ENCODE measurements around the gene IMMP1L.
A peak's percentile ranks its signal among the peaks of the same experiment; 100 is the strongest.
"Not testable (repeated sequence)": the region's sequence is repeated elsewhere in the genome, so short reads cannot be mapped to it uniquely, and the experiment has no call there.

Gene IMMP1L

DNA sequence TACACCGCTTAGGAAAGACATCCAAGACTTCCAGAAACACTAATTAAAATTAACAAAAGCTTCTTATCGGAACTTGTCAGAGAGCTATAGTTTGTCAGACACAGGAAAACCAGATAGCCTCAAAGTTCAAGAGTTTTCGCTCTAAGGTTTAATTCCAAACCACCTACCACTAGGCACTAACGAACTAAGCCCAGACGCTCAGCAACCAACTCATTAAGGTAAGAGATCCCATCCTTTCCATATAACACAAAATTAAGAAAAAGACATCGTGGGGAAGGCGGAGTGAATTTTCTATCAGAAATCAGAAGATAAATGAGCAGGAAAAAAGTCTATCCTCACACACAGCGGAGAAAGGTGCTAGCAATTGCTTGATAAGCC is 382 bp downstream of the IMMP1L start:
- peaks cover 70% of the 10 kb centered on the region for H3K79me2 ChIP-seq (ENCODE audit: low read length)

DNA sequence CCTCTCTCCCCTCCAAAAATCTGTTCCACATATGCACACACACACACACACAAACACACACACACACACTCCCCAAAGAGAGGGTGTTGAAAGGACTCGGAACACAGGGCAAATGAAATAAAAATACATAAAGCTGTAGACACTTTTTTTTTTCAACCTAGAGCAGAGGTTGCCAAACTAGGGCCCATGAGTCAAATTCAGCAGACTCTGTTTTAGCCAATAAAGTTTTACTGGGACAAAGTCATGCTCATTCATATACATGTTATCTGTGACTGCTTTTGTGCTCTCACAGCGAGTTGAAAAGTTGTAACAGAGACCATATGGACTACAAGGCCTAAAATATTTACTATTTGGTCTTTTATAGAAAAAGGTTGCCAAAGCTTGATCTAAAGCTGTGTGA is 8.9 kb downstream of the IMMP1L start:
- Histone ChIP-seq H4K20me1 (ENCODE audit: insufficient read depth, low read length) (no peaks in the 10 kb centered on the region), H3K27ac (ENCODE audit: low read length) (no peak overlapping the region), H2AFZ (ENCODE audit: low read length) (no peak overlapping the region), H3K27me3 (replicated peaks; ENCODE audit: insufficient read depth, low read length) (no peaks in the 10 kb centered on the region), H3F3A (ENCODE audit: insufficient read depth, low read length) (no peaks in the 10 kb centered on the region), H3K79me2 (ENCODE audit: low read length) (peaks cover 70% of the 10 kb centered on the region), H3K9me3 (replicated peaks; ENCODE audit: insufficient read depth, low read length) (no peaks in the 10 kb centered on the region), H3K4me1 (ENCODE audit: low read length) (no peaks in the 10 kb centered on the region), H3K4me3 (ENCODE audit: low read length) (no peak overlapping the region), H3K4me2 (ENCODE audit: low read depth, low read length) (no peak overlapping the region), H3K9ac (ENCODE audit: low read length) (no peak overlapping the region), H3K9me2 (replicated peaks; ENCODE audit: insufficient read depth, low read length) (no peaks in the 10 kb centered on the region), H3K36me3 (replicated peaks; ENCODE audit: insufficient read depth, low read length) (no peaks in the 10 kb centered on the region; the same call in 1 of the 2 replicates)
- TF ChIP-seq EZH2 (optimal IDR thresholded peaks at IDR 0.05; ENCODE audit: low read depth, low read length) = no peak
- TF ChIP-seq, protein P1, sequence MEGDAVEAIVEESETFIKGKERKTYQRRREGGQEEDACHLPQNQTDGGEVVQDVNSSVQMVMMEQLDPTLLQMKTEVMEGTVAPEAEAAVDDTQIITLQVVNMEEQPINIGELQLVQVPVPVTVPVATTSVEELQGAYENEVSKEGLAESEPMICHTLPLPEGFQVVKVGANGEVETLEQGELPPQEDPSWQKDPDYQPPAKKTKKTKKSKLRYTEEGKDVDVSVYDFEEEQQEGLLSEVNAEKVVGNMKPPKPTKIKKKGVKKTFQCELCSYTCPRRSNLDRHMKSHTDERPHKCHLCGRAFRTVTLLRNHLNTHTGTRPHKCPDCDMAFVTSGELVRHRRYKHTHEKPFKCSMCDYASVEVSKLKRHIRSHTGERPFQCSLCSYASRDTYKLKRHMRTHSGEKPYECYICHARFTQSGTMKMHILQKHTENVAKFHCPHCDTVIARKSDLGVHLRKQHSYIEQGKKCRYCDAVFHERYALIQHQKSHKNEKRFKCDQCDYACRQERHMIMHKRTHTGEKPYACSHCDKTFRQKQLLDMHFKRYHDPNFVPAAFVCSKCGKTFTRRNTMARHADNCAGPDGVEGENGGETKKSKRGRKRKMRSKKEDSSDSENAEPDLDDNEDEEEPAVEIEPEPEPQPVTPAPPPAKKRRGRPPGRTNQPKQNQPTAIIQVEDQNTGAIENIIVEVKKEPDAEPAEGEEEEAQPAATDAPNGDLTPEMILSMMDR (IDR thresholded peaks at IDR 0.05; ENCODE audit: low read length) = no peak
- no peak for TF ChIP-seq EZH2phosphoT487 (IDR thresholded peaks at IDR 0.05; ENCODE audit: low read length)
- no peak for DNase-seq

More for the DNA sequence above, 382 bp downstream of the IMMP1L start:
- Histone ChIP-seq H4K20me1 (ENCODE audit: insufficient read depth, low read length) (no peaks in the 10 kb centered on the region), H3K9me3 (replicated peaks; ENCODE audit: insufficient read depth, low read length) (no peaks in the 10 kb centered on the region), H2AFZ (ENCODE audit: low read length) (peak overlapping the region; percentile 79), H3K27ac (ENCODE audit: low read length) (peak overlapping the region; percentile 5; the same call in 1 of the 2 replicates), H3K27me3 (replicated peaks; ENCODE audit: insufficient read depth, low read length) (no peaks in the 10 kb centered on the region), H3K4me2 (ENCODE audit: low read depth, low read length) (peak overlapping the region; percentile 78), H3K4me1 (ENCODE audit: low read length) (peaks cover 4% of the 10 kb centered on the region), H3F3A (ENCODE audit: insufficient read depth, low read length) (no peaks in the 10 kb centered on the region), H3K9me2 (replicated peaks; ENCODE audit: insufficient read depth, low read length) (no peaks in the 10 kb centered on the region), H3K9ac (ENCODE audit: low read length) (peak overlapping the region; percentile 85), H3K4me3 (ENCODE audit: low read length) (peak overlapping the region; percentile 88), H3K36me3 (replicated peaks; ENCODE audit: insufficient read depth, low read length) (no peaks in the 10 kb centered on the region; the same call in 1 of the 2 replicates)
- DNase-seq = no peak
- TF ChIP-seq EZH2phosphoT487 (IDR thresholded peaks at IDR 0.05; ENCODE audit: low read length) (no peak), EZH2 (optimal IDR thresholded peaks at IDR 0.05; ENCODE audit: low read depth, low read length) (no peak)
- TF ChIP-seq, protein P1 (IDR thresholded peaks at IDR 0.05; ENCODE audit: low read length) = no peak

DNA sequence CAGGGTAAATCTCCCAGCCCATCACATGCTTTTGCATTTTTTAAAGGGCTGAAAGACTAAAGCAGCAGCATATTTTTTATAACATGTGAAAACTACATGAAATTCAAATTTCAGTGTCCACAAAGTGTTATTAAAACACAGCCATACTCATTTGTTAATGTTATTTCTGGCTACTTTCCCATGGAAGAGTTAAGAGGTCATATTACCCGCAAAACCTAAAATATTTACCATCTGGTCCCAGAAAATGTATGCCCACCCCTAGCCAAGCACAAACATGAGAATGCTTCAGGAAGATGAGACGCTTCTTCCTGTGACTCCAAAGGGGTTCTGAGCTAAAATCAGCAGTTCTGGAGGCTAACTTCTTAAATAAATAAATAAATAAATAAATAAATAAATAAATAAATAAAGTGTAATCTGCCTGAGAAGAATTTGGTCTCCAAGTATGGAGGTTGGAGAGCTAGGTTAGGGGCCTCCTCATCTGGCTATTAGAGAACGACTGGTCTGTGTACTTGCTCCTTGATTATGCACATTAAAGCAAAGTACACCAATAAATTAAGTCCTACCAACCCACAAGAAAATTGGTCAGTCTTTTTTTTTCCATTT is 9.7 kb downstream of the IMMP1L start:
- no peak overlapping the region for H2AFZ ChIP-seq (ENCODE audit: low read length)
- no peaks in the 10 kb centered on the region for H3K4me1 ChIP-seq (ENCODE audit: low read length)
- no peak overlapping the region for H3K27ac ChIP-seq (ENCODE audit: low read length)
- no peaks in the 10 kb centered on the region for H3K9me2 ChIP-seq (replicated peaks; ENCODE audit: insufficient read depth, low read length)
- no peaks in the 10 kb centered on the region for H3F3A ChIP-seq (ENCODE audit: insufficient read depth, low read length)
- no peak overlapping the region for H3K9ac ChIP-seq (ENCODE audit: low read length)
- no peaks in the 10 kb centered on the region; the same call in 1 of the 2 replicates for H3K36me3 ChIP-seq (replicated peaks; ENCODE audit: insufficient read depth, low read length)
- no peak overlapping the region for H3K4me2 ChIP-seq (ENCODE audit: low read depth, low read length)
- no peak for TF ChIP-seq EZH2phosphoT487 (IDR thresholded peaks at IDR 0.05; ENCODE audit: low read length)
- TF ChIP-seq, protein P1 (IDR thresholded peaks at IDR 0.05; ENCODE audit: low read length) = no peak
- TF ChIP-seq EZH2 (optimal IDR thresholded peaks at IDR 0.05; ENCODE audit: low read depth, low read length) = no peak
- no peaks in the 10 kb centered on the region for H3K9me3 ChIP-seq (replicated peaks; ENCODE audit: insufficient read depth, low read length)
- H3K79me2 ChIP-seq (ENCODE audit: low read length) = peaks cover 66% of the 10 kb centered on the region
- H3K4me3 ChIP-seq (ENCODE audit: low read length) = no peak overlapping the region
- no peaks in the 10 kb centered on the region for H3K27me3 ChIP-seq (replicated peaks; ENCODE audit: insufficient read depth, low read length)
- no peaks in the 10 kb centered on the region for H4K20me1 ChIP-seq (ENCODE audit: insufficient read depth, low read length)
- DNase-seq = no peak

DNA sequence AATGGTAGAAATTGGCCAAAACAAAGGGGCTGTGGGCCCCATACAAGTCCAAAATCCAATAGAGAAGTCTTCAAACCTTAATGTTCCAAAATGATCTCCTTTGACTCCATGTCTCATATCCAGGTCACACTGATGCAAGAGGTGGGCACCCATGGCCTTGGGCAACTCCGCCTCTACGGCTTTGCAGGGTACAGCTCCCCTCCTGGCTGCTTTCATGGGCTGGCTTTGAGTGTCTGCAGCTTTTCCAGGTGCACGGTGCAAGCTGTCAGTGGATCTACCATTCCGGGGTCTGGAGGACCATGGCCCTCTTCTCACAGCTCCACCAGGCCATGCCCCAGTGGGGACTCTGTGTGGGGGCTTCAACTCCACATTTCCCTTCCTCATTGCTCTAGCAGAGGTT is 15.7 kb downstream of the IMMP1L start:
- peaks cover 30% of the 10 kb centered on the region for H3K79me2 ChIP-seq (ENCODE audit: low read length)
- H3K27ac ChIP-seq (ENCODE audit: low read length); H3K36me3 ChIP-seq (replicated peaks; ENCODE audit: insufficient read depth, low read length); H3K9me2 ChIP-seq (replicated peaks; ENCODE audit: insufficient read depth, low read length); H3K27me3 ChIP-seq (replicated peaks; ENCODE audit: insufficient read depth, low read length); DNase-seq; H3K4me1 ChIP-seq (ENCODE audit: low read length); H3K4me2 ChIP-seq (ENCODE audit: low read depth, low read length); H3F3A ChIP-seq (ENCODE audit: insufficient read depth, low read length); H4K20me1 ChIP-seq (ENCODE audit: insufficient read depth, low read length); H3K9me3 ChIP-seq (replicated peaks; ENCODE audit: insufficient read depth, low read length); H3K4me3 ChIP-seq (ENCODE audit: low read length); H3K9ac ChIP-seq (ENCODE audit: low read length); H2AFZ ChIP-seq (ENCODE audit: low read length): not testable (repeated sequence)
